Activated T-helper 2 cell treated with anti-CD3 and anti-CD28 coated beads, Interferon-gamma antibody, Interleukin-2, Interleukin-4, amounts not matched to agents 10 μg/mL and 5 μg/mL and 100 μg/mL, durations not matched to agents 14 hours and 24 hours and 36 hours (primary cell): ENCODE measurements around the gene INHBB. TPM values are rescaled to one million over a fixed set of nuclear protein-coding genes. Genes with fewer than 3 reads are reported as not detected.

Source experiments
- DNase-seq: peaks from one replicate; pipeline ENCODE4 v3.0.0; 2021; ENCODE audit warnings: low spot score
- H3K27ac Mint-ChIP-seq: one replicate; pipeline ENCODE4 v1.8.0; 2021; ENCODE audit warnings: mixed read lengths
- H3K27me3 Mint-ChIP-seq: one replicate; pipeline ENCODE4 v1.8.0; 2021; ENCODE audit warnings: low read depth, mixed read lengths
- H3K36me3 Mint-ChIP-seq: one replicate; pipeline ENCODE4 v1.8.0; 2021; ENCODE audit warnings: low read depth, mixed read lengths
- H3K4me1 Mint-ChIP-seq: one replicate; pipeline ENCODE4 v1.8.0; 2021; ENCODE audit warnings: low read depth, mixed read lengths
- H3K4me3 Mint-ChIP-seq: one replicate; pipeline ENCODE4 v1.8.0; 2021; ENCODE audit warnings: low read depth, mild to moderate bottlenecking, moderate library complexity, mixed read lengths
- H3K9me3 Mint-ChIP-seq: one replicate; pipeline ENCODE4 v1.8.0; 2021; ENCODE audit warnings: mixed read lengths
- intact Hi-C: fragments of 100-400 bp; cut with micrococcal nuclease; formaldehyde crosslinking; loops from one replicate; pipeline ENCODE4 v1.15.1; 2023
- total RNA-seq: library from RNA; stranded (reverse); gene quantifications from 2 replicates; pipeline ENCODE4 v1.2.3, GENCODE V29; 2022

The INHBB gene
- total RNA-seq, 1 donor from 2014 or later, result not detected

GRCh38 chr2:120331903-120332302 lies 14.0 kb upstream of the INHBB start:
- Mint-ChIP-seq H3K27me3 (peaks cover 43% of the 10 kb centered on the region), H3K4me3 (no peak overlapping the region), H3K27ac (no peak overlapping the region), H3K9me3 (no peaks in the 10 kb centered on the region), H3K4me1 (no peaks in the 10 kb centered on the region), H3K36me3 (no peaks in the 10 kb centered on the region)
- intact Hi-C loops, result no loop called here
- DNase-seq, result no peak

GRCh38 chr2:120332384-120332783 lies 13.6 kb upstream of the INHBB start:
- Mint-ChIP-seq H3K9me3 (no peaks in the 10 kb centered on the region), H3K4me1 (no peaks in the 10 kb centered on the region), H3K27me3 (peaks cover 45% of the 10 kb centered on the region), H3K36me3 (no peaks in the 10 kb centered on the region), H3K4me3 (no peak overlapping the region), H3K27ac (no peak overlapping the region)
- no peak for DNase-seq
- intact Hi-C loops, result no loop called here

- no peaks in the 10 kb centered on the region for H3K36me3 Mint-ChIP-seq
- DNase-seq, result no peak
- no peak overlapping the region for H3K4me3 Mint-ChIP-seq
- H3K4me1 Mint-ChIP-seq, result no peaks in the 10 kb centered on the region
- peaks cover 52% of the 10 kb centered on the region for H3K27me3 Mint-ChIP-seq
- no peak overlapping the region for H3K27ac Mint-ChIP-seq
- no peaks in the 10 kb centered on the region for H3K9me3 Mint-ChIP-seq
- intact Hi-C loops, result no loop called here
Measured at GRCh38 chr2:120334068-120334467, 11.9 kb upstream of the INHBB start.

GRCh38 chr2:120336749-120337148 lies 9.2 kb upstream of the INHBB start:
- no peaks in the 10 kb centered on the region for H3K4me1 Mint-ChIP-seq
- no peak for DNase-seq
- H3K4me3 Mint-ChIP-seq, result no peak overlapping the region
- intact Hi-C loops, result no loop called here
- H3K27me3 Mint-ChIP-seq, result peaks cover 53% of the 10 kb centered on the region
- H3K9me3 Mint-ChIP-seq, result no peaks in the 10 kb centered on the region
- no peak overlapping the region for H3K27ac Mint-ChIP-seq
- no peaks in the 10 kb centered on the region for H3K36me3 Mint-ChIP-seq

- intact Hi-C loops, result no loop called here
- no peak for DNase-seq
- Mint-ChIP-seq H3K27ac (no peak overlapping the region), H3K4me1 (peaks cover 2% of the 10 kb centered on the region), H3K4me3 (no peak overlapping the region), H3K9me3 (no peaks in the 10 kb centered on the region), H3K36me3 (no peaks in the 10 kb centered on the region), H3K27me3 (peaks cover 56% of the 10 kb centered on the region)
Measured at GRCh38 chr2:120338015-120338414, 7.9 kb upstream of the INHBB start.

GRCh38 chr2:120341977-120342376 lies 4.0 kb upstream of the INHBB start:
- intact Hi-C loops, result loop anchor here (10.0 kb wide), 2 partner anchors 183 to 237 kb away; no protein-coding TSS in a partner anchor
- Mint-ChIP-seq H3K27me3 (peaks cover 43% of the 10 kb centered on the region), H3K27ac (no peak overlapping the region), H3K4me3 (no peak overlapping the region), H3K36me3 (no peaks in the 10 kb centered on the region), H3K4me1 (peaks cover 6% of the 10 kb centered on the region), H3K9me3 (no peaks in the 10 kb centered on the region)
- DNase-seq, result no peak

- peaks cover 10% of the 10 kb centered on the region for H3K4me1 Mint-ChIP-seq
- no peak for DNase-seq
- H3K36me3 Mint-ChIP-seq, result no peaks in the 10 kb centered on the region
- no peak overlapping the region for H3K27ac Mint-ChIP-seq
- intact Hi-C loops, result loop anchor here (10.0 kb wide), 2 partner anchors 182 to 238 kb away; no protein-coding TSS in a partner anchor
- H3K4me3 Mint-ChIP-seq, result no peak overlapping the region
- peaks cover 46% of the 10 kb centered on the region for H3K27me3 Mint-ChIP-seq
- H3K9me3 Mint-ChIP-seq, result no peaks in the 10 kb centered on the region
Measured at GRCh38 chr2:120342446-120342845, 3.5 kb upstream of the INHBB start.

GRCh38 chr2:120343100-120343432 lies 2.9 kb upstream of the INHBB start:
- Mint-ChIP-seq H3K27me3 (peaks cover 50% of the 10 kb centered on the region), H3K4me3 (peak overlapping the region; percentile 20), H3K9me3 (no peaks in the 10 kb centered on the region), H3K36me3 (no peaks in the 10 kb centered on the region), H3K4me1 (peaks cover 10% of the 10 kb centered on the region), H3K27ac (no peak overlapping the region)
- intact Hi-C loops, result loop anchor here (1.0 to 10.0 kb wide), 3 partner anchors 182 to 332 kb away; no protein-coding TSS in a partner anchor
- no peak for DNase-seq

- H3K9me3 Mint-ChIP-seq, result no peaks in the 10 kb centered on the region
- no peaks in the 10 kb centered on the region for H3K36me3 Mint-ChIP-seq
- intact Hi-C loops, result loop anchor here (1.0 to 10.0 kb wide), 5 partner anchors 99 to 337 kb away; no protein-coding TSS in a partner anchor
- no peak overlapping the region for H3K27ac Mint-ChIP-seq
- H3K27me3 Mint-ChIP-seq, result peaks cover 51% of the 10 kb centered on the region
- peak overlapping the region; percentile 37 for H3K4me3 Mint-ChIP-seq
- peak; percentile 38 for DNase-seq
- H3K4me1 Mint-ChIP-seq, result peaks cover 10% of the 10 kb centered on the region
Measured at GRCh38 chr2:120343433-120344105, 2.4 kb upstream of the INHBB start.

GRCh38 chr2:120344214-120344975 lies 1.5 kb upstream of the INHBB start:
- intact Hi-C loops, result loop anchor here (1.0 to 10.0 kb wide), 4 partner anchors 98 to 336 kb away; no protein-coding TSS in a partner anchor
- Mint-ChIP-seq H3K4me3 (no peak overlapping the region), H3K27me3 (peaks cover 51% of the 10 kb centered on the region), H3K27ac (no peak overlapping the region), H3K4me1 (peaks cover 10% of the 10 kb centered on the region), H3K36me3 (no peaks in the 10 kb centered on the region), H3K9me3 (no peaks in the 10 kb centered on the region)
- DNase-seq, result no peak

GRCh38 chr2:120344976-120345581 lies 857 bp upstream of the INHBB start:
- Mint-ChIP-seq H3K4me3 (no peak overlapping the region), H3K27me3 (peaks cover 55% of the 10 kb centered on the region), H3K4me1 (peaks cover 10% of the 10 kb centered on the region), H3K9me3 (no peaks in the 10 kb centered on the region), H3K36me3 (no peaks in the 10 kb centered on the region), H3K27ac (no peak overlapping the region)
- DNase-seq, result peak; percentile 11
- intact Hi-C loops, result loop anchor here (1.0 to 10.0 kb wide), 5 partner anchors 98 to 392 kb away; partner anchors contain the start of gene GLI2

GRCh38 chr2:120345608-120346007 lies 328 bp upstream of the INHBB start:
- Mint-ChIP-seq H3K36me3 (no peaks in the 10 kb centered on the region), H3K4me1 (peaks cover 10% of the 10 kb centered on the region), H3K27me3 (peaks cover 56% of the 10 kb centered on the region), H3K4me3 (peak overlapping the region; percentile 51), H3K9me3 (no peaks in the 10 kb centered on the region), H3K27ac (no peak overlapping the region)
- intact Hi-C loops, result loop anchor here (2.0 to 10.0 kb wide), 4 partner anchors 97 to 392 kb away; partner anchors contain the start of gene GLI2
- no peak for DNase-seq
